Stimulated activated CD8-positive, alpha-beta memory T cell treated with anti-CD3 and anti-CD28 coated beads, Interleukin-12 subunit alpha, Interleukin-12 subunit beta, amount 100 ng/mL, for 24 hours (primary cell): Measurements from ENCODE around the gene AP2A2.
A peak's percentile ranks its signal among the peaks of the same experiment; 100 is the strongest.

Experiments used
- DNase-seq: peaks from one replicate; pipeline ENCODE4 v3.0.0-alpha.2; 2020; ENCODE audit errors: extremely low read depth

AP2A2 gene

GRCh38 chr11:898540-899190 is 27.0 kb upstream of the AP2A2 start:
- DNase-seq = no peak

- DNase-seq = no peak
Measured at GRCh38 chr11:899724-900123, 25.9 kb upstream of the AP2A2 start.

GRCh38 chr11:900545-900944 is 25.1 kb upstream of the AP2A2 start:
- DNase-seq = no peak

GRCh38 chr11:901452-902061 is 24.1 kb upstream of the AP2A2 start:
- DNase-seq = no peak

- no peak for DNase-seq
Measured at GRCh38 chr11:904380-904779, 21.3 kb upstream of the AP2A2 start.

- no peak for DNase-seq
Measured at GRCh38 chr11:905952-906351, 19.7 kb upstream of the AP2A2 start.

GRCh38 chr11:907668-908067 is 18.0 kb upstream of the AP2A2 start:
- no peak for DNase-seq

- DNase-seq = no peak
Measured at GRCh38 chr11:908273-908672, 17.4 kb upstream of the AP2A2 start.

- DNase-seq = no peak
Measured at GRCh38 chr11:909406-909805, 16.3 kb upstream of the AP2A2 start.

- no peak for DNase-seq
Measured at GRCh38 chr11:910044-910588, 15.6 kb upstream of the AP2A2 start.

- peak; percentile 68 for DNase-seq
Measured at GRCh38 chr11:910589-911030, 15.1 kb upstream of the AP2A2 start, which contains the start of gene CHID1. Gene CHID1 (minus strand): TSS chr11:910810. CDS start chr11:904816, 5,994 bp downstream.

GRCh38 chr11:911031-911889 is 14.4 kb upstream of the AP2A2 start:
- DNase-seq = no peak

- no peak for DNase-seq
Measured at GRCh38 chr11:911890-912219, 13.8 kb upstream of the AP2A2 start.

- no peak for DNase-seq
Measured at GRCh38 chr11:912266-912665, 13.4 kb upstream of the AP2A2 start.

- no peak for DNase-seq
Measured at GRCh38 chr11:913043-913442, 12.6 kb upstream of the AP2A2 start.

GRCh38 chr11:914204-914603 is 11.5 kb upstream of the AP2A2 start:
- no peak for DNase-seq

- DNase-seq = no peak
Measured at GRCh38 chr11:914747-915501, 10.7 kb upstream of the AP2A2 start.

- DNase-seq = no peak
Measured at GRCh38 chr11:917426-917825, 8.2 kb upstream of the AP2A2 start.

- DNase-seq = no peak
Measured at GRCh38 chr11:921921-922678, 3.6 kb upstream of the AP2A2 start.

- DNase-seq = no peak
Measured at GRCh38 chr11:923691-924405, 1.8 kb upstream of the AP2A2 start.
